GM23248 (cell line): ENCODE measurements around the gene TUBB2A. TPM values are rescaled to one million over a fixed set of nuclear protein-coding genes. Genes with fewer than 3 reads are reported as not detected.
"Not testable (repeated sequence)": the region's sequence is repeated elsewhere in the genome, so short reads cannot be mapped to it uniquely, and the experiment has no call there.

Experiments
- DNase-seq: peaks from one replicate; pipeline ENCODE4 v3.0.0-alpha.2; 2015
- H2AFZ ChIP-seq: fragments of 200-600 bp; sonication (generic); 2 replicates; pipeline ENCODE4 v1.6.1; 2016; ENCODE audit warnings: antibody characterized with exemption
- H3F3A ChIP-seq: fragments of 200-600 bp; sonication (generic); 2 replicates; pipeline ENCODE4 v1.6.1; 2016; ENCODE audit warnings: mild to moderate bottlenecking, antibody characterized with exemption, mixed run types; ENCODE audit not compliant: insufficient read depth
- H3K27ac ChIP-seq: fragments of 200-600 bp; sonication (generic); 2 replicates; pipeline ENCODE4 v1.5.1; 2016; ENCODE audit warnings: mild to moderate bottlenecking
- H3K27me3 ChIP-seq: fragments of 200-600 bp; sonication (generic); replicated peaks from 2 replicates; pipeline ENCODE4 v1.6.1; 2016; ENCODE audit warnings: mild to moderate bottlenecking; ENCODE audit not compliant: insufficient read depth
- H3K36me3 ChIP-seq: fragments of 200-600 bp; sonication (generic); 2 replicates; pipeline ENCODE4 v1.6.1; 2016; ENCODE audit warnings: low read depth, mild to moderate bottlenecking
- H3K4me1 ChIP-seq: fragments of 200-600 bp; sonication (generic); 2 replicates; pipeline ENCODE4 v1.6.1; 2016; ENCODE audit warnings: mild to moderate bottlenecking; ENCODE audit not compliant: insufficient read depth
- H3K4me2 ChIP-seq: fragments of 200-600 bp; sonication (generic); one replicate; pipeline ENCODE4 v1.6.1; 2016; ENCODE audit warnings: mild to moderate bottlenecking; ENCODE audit not compliant: unreplicated experiment
- H3K4me3 ChIP-seq: fragments of 200-600 bp; sonication (generic); 2 replicates; pipeline ENCODE4 v1.5.1; 2016; ENCODE audit warnings: mild to moderate bottlenecking
- H3K79me2 ChIP-seq: fragments of 200-600 bp; sonication (generic); 2 replicates; pipeline ENCODE4 v1.6.1; 2016; ENCODE audit warnings: mild to moderate bottlenecking; ENCODE audit not compliant: insufficient read depth
- H3K9ac ChIP-seq: fragments of 200-600 bp; sonication (generic); 2 replicates; pipeline ENCODE4 v1.6.1; 2016; ENCODE audit warnings: mild to moderate bottlenecking
- H3K9me2 ChIP-seq: fragments of 200-600 bp; sonication (generic); 2 replicates; pipeline ENCODE4 v1.6.1; 2016; ENCODE audit warnings: mixed run types, mild to moderate bottlenecking, moderate library complexity; ENCODE audit not compliant: insufficient read depth
- H3K9me3 ChIP-seq: fragments of 200-600 bp; sonication (generic); one replicate; pipeline ENCODE4 v1.6.1; 2017; ENCODE audit warnings: low read depth
- H4K20me1 ChIP-seq: fragments of 200-600 bp; sonication (generic); 2 replicates; pipeline ENCODE4 v1.6.0; 2016; ENCODE audit not compliant: insufficient read depth
- EZH2 ChIP-seq: fragments of 200-600 bp; sonication (generic); IDR thresholded peaks from 2 replicates; pipeline ENCODE4 v1.6.1; 2018; ENCODE audit warnings: antibody characterized with exemption, mild to moderate bottlenecking; ENCODE audit not compliant: insufficient read depth, poor library complexity, severe bottlenecking
- EZH2phosphoT487 ChIP-seq: fragments of 200-600 bp; sonication (generic); IDR thresholded peaks from 2 replicates; pipeline ENCODE4 v1.6.1; 2018; ENCODE audit warnings: antibody characterized with exemption, moderate library complexity, mild to moderate bottlenecking, low read depth; ENCODE audit not compliant: insufficient read depth
- WGBS, 2 experiments: methylation state at CpG; one replicate each; pipeline ENCODE4 v1.1.6; 2015 to 2017; ENCODE audit warnings: low lambda C conversion rate in 2 of 2, low coverage in 1 of 2; ENCODE audit errors: missing lambda C conversion rate in 2 of 2; 5-methylcytosine and 5-hydroxymethylcytosine counted together
- in situ Hi-C: fragments of 300-500 bp; cut with MboI; formaldehyde crosslinking; loops from 2 replicates; pipeline ENCODE4 v1.15.0; 2020
- polyA plus RNA-seq: library from polyadenylated mRNA; unstranded; fragments of >200 nt; fragmentation: Nextera tagmentation; extraction: Ambion mirVana; gene quantifications from 2 replicates; pipeline ENCODE4 v1.2.1, GENCODE V29; 2016
- total RNA-seq: library from RNA; depleted of rRNA; stranded (reverse); fragments of >200 nt; shearing (Covaris generic); gene quantifications from 2 replicates; pipeline ENCODE4 v1.2.3, GENCODE V29; 2014

Gene TUBB2A
- total and polyA plus RNA-seq, 2 experiments from 2014 or later: 163 to 190 TPM

- H3K79me2 ChIP-seq: peaks cover 21% of the 10 kb centered on the region
- H3F3A ChIP-seq: peaks cover 28% of the 10 kb centered on the region
- H4K20me1 ChIP-seq, H3K27me3 ChIP-seq, DNase-seq, H3K4me1 ChIP-seq, H3K9me3 ChIP-seq, H3K9me2 ChIP-seq, H2AFZ ChIP-seq, in situ Hi-C loops: not testable (repeated sequence)
- peak overlapping the region; percentile 96 for H3K4me2 ChIP-seq
- peaks cover 25% of the 10 kb centered on the region for H3K36me3 ChIP-seq
- H3K27ac ChIP-seq: peak overlapping the region; percentile 22
- 67 to 70% methylated on average over 6 of the region's 6 CpGs for WGBS, 2 experiments
- peak overlapping the region; percentile 99 for H3K9ac ChIP-seq
- H3K4me3 ChIP-seq: peak overlapping the region; percentile 98; the same call in 1 of the 2 replicates
Measured at GRCh38 chr6:3155416-3155815, 1.9 kb downstream of the TUBB2A start.

GRCh38 chr6:3152689-3153088 is 4.7 kb downstream of the TUBB2A start:
- no peaks in the 10 kb centered on the region for H3K27me3 ChIP-seq
- H3K79me2 ChIP-seq: peaks cover 21% of the 10 kb centered on the region
- H3K9me3 ChIP-seq: no peaks in the 10 kb centered on the region
- no peaks in the 10 kb centered on the region for H3K4me1 ChIP-seq
- no peaks in the 10 kb centered on the region for H3K9me2 ChIP-seq
- H4K20me1 ChIP-seq: no peaks in the 10 kb centered on the region; the same call in 1 of the 2 replicates
- 75 to 79% methylated on average over 3 of the region's 3 CpGs for WGBS, 2 experiments
- H2AFZ ChIP-seq: no peak overlapping the region
- H3F3A ChIP-seq: peaks cover 21% of the 10 kb centered on the region
- no peak overlapping the region for H3K4me3 ChIP-seq
- H3K9ac ChIP-seq: no peak overlapping the region
- DNase-seq: no peak
- no peak overlapping the region for H3K4me2 ChIP-seq
- in situ Hi-C loops: no loop called here
- no peak overlapping the region for H3K27ac ChIP-seq
- TF ChIP-seq EZH2phosphoT487: no peak
- TF ChIP-seq EZH2: no peak
- peaks cover 25% of the 10 kb centered on the region for H3K36me3 ChIP-seq

- no peak overlapping the region for H3K9ac ChIP-seq
- no peak overlapping the region for H2AFZ ChIP-seq
- H3K4me1 ChIP-seq: no peaks in the 10 kb centered on the region
- no peaks in the 10 kb centered on the region; the same call in 1 of the 2 replicates for H4K20me1 ChIP-seq
- H3K79me2 ChIP-seq: peaks cover 14% of the 10 kb centered on the region
- no peak overlapping the region for H3K4me2 ChIP-seq
- H3K27ac ChIP-seq: no peak overlapping the region
- H3K27me3 ChIP-seq: no peaks in the 10 kb centered on the region
- H3K9me3 ChIP-seq: no peaks in the 10 kb centered on the region
- peaks cover 21% of the 10 kb centered on the region for H3F3A ChIP-seq
- H3K9me2 ChIP-seq: no peaks in the 10 kb centered on the region
- H3K36me3 ChIP-seq: peaks cover 25% of the 10 kb centered on the region
- no peak for TF ChIP-seq EZH2
- no peak for TF ChIP-seq EZH2phosphoT487
- H3K4me3 ChIP-seq: no peak overlapping the region
- 53 to 66% methylated on average over 5 of the region's 5 CpGs for WGBS, 2 experiments
- in situ Hi-C loops: no loop called here
- DNase-seq: no peak
Measured at GRCh38 chr6:3151691-3152090, 5.7 kb downstream of the TUBB2A start.

GRCh38 chr6:3147914-3148757 is 9.2 kb downstream of the TUBB2A start:
- WGBS, 2 experiments: 94 to 96% methylated on average over 6 of the region's 6 CpGs
- in situ Hi-C loops: no loop called here
- no peaks in the 10 kb centered on the region for H3K9me3 ChIP-seq
- TF ChIP-seq EZH2phosphoT487 (no peak), EZH2 (no peak)
- no peaks in the 10 kb centered on the region for H4K20me1 ChIP-seq
- H3K9me2 ChIP-seq: no peaks in the 10 kb centered on the region
- peaks cover 15% of the 10 kb centered on the region for H3F3A ChIP-seq
- H3K4me3 ChIP-seq: no peak overlapping the region
- H3K27ac ChIP-seq: no peak overlapping the region
- H3K36me3 ChIP-seq: peaks cover 10% of the 10 kb centered on the region
- no peaks in the 10 kb centered on the region for H3K27me3 ChIP-seq
- no peaks in the 10 kb centered on the region for H3K79me2 ChIP-seq
- no peak for DNase-seq
- H3K9ac ChIP-seq: no peak overlapping the region
- no peaks in the 10 kb centered on the region for H3K4me1 ChIP-seq
- no peak overlapping the region for H3K4me2 ChIP-seq
- no peak overlapping the region for H2AFZ ChIP-seq
